CD4-positive, CD25-positive, alpha-beta regulatory T cell (primary cell): Measurements from ENCODE around the gene FIZ1. TPM values are rescaled to one million over a fixed set of nuclear protein-coding genes. Genes with fewer than 3 reads are reported as not detected.
A peak's percentile ranks its signal among the peaks of the same experiment; 100 is the strongest.

Experiments
- ATAC-seq, 2 donors: fragments of 150-1000 bp; cut with Tn5 transposase; one replicate each; pipeline ENCODE4 v1.10.0; 2021; ENCODE audit warnings: low read depth in 2 of 2, moderate number of reproducible peaks in 2 of 2, moderate library complexity in 1 of 2
- DNase-seq, 3 donors: peaks; one replicate each; pipeline versions ENCODE4 v3.0.0 to v3.0.0-alpha.2; 2012 to 2022; ENCODE audit warnings: mixed read lengths in 1 of 3
- H3K27ac ChIP-seq: one replicate; pipeline ENCODE4 v1.7.0; 2013; ENCODE audit warnings: mild to moderate bottlenecking, low read length; ENCODE audit not compliant: insufficient read depth, poor library complexity, severe bottlenecking
- H3K27me3 ChIP-seq: one replicate; pipeline ENCODE4 v1.7.0; 2013; ENCODE audit warnings: low read length; ENCODE audit not compliant: control insufficient read depth, insufficient read depth
- H3K36me3 ChIP-seq: one replicate; pipeline ENCODE4 v1.7.0; 2013; ENCODE audit warnings: mild to moderate bottlenecking, low read length, moderate library complexity; ENCODE audit not compliant: control insufficient read depth, insufficient read depth
- H3K4me1 ChIP-seq: 2 replicates; pipeline ENCODE4 v1.7.0; 2013; ENCODE audit warnings: mild to moderate bottlenecking, low read length; ENCODE audit not compliant: insufficient read depth, control insufficient read depth, poor library complexity, severe bottlenecking
- H3K4me3 ChIP-seq: one replicate; pipeline ENCODE4 v1.7.0; 2013; ENCODE audit warnings: low read depth, mild to moderate bottlenecking, low read length, moderate library complexity
- H3K9me3 ChIP-seq, 2 experiments: 1 replicate in 1 of 2; 2 replicates in 1 of 2; pipeline ENCODE4 v1.7.0; 2013; ENCODE audit warnings: low read length in 2 of 2, mild to moderate bottlenecking in 1 of 2, moderate library complexity in 1 of 2; ENCODE audit not compliant: control insufficient read depth in 2 of 2
- H3K27ac Mint-ChIP-seq, 3 donors: one replicate each; pipeline ENCODE4 v1.8.0; 2020 to 2022; ENCODE audit warnings: mild to moderate bottlenecking in 3 of 3, mixed read lengths in 3 of 3, moderate library complexity in 2 of 3
- H3K27me3 Mint-ChIP-seq: one replicate; pipeline ENCODE4 v1.8.0; 2022; ENCODE audit warnings: mild to moderate bottlenecking, mixed read lengths
- H3K36me3 Mint-ChIP-seq: one replicate; pipeline ENCODE4 v1.8.0; 2020; ENCODE audit warnings: mixed read lengths
- H3K4me1 Mint-ChIP-seq, 4 donors: one replicate each; pipeline ENCODE4 v1.8.0; 2020 to 2022; ENCODE audit warnings: mixed read lengths in 4 of 4, mild to moderate bottlenecking in 1 of 4
- H3K4me3 Mint-ChIP-seq, 4 donors: one replicate each; pipeline ENCODE4 v1.8.0; 2020 to 2022; ENCODE audit warnings: mild to moderate bottlenecking in 4 of 4, mixed read lengths in 4 of 4, moderate library complexity in 3 of 4
- H3K9me3 Mint-ChIP-seq, 7 donors: one replicate each; pipeline ENCODE4 v1.8.0; 2020 to 2022; ENCODE audit warnings: mixed read lengths in 7 of 7, mild to moderate bottlenecking in 3 of 7, moderate library complexity in 2 of 7
- polyA plus RNA-seq, 4 donors: library from polyadenylated mRNA; unstranded; fragments of 300-500 nt; fragmentation: Illumina TruSeq; gene quantifications; one replicate each; pipeline ENCODE4 v1.2.3, GENCODE V29; 2021
- total RNA-seq: library from RNA; stranded (reverse); gene quantifications from one replicate; pipeline ENCODE4 v1.2.3, GENCODE V29; 2022

FIZ1 gene
- total RNA-seq (13.0 TPM), polyA plus RNA-seq (1 to 10 TPM; 1.3 to 3.5 (median 1.5) TPM)

GRCh38 chr19:55599468-55599841, at the start of gene FIZ1:
Gene FIZ1 (minus strand): TSS chr19:55599517. CDS start chr19:55597865, 1,652 bp downstream.
- ATAC-seq (peak; percentile 73 to 79), DNase-seq (peak; percentile 95 to 99 (median 97))
- Histone ChIP-seq H3K4me1 (peaks cover 14% of the 10 kb centered on the region), H3K36me3 (peaks cover 16% of the 10 kb centered on the region), H3K9me3 (no peaks in the 10 kb centered on the region), H3K27ac (peak within 1 kb of the TSS; percentile 97), H3K27me3 (no peaks in the 10 kb centered on the region), H3K4me3 (peak within 1 kb of the TSS; percentile 98)
- Mint-ChIP-seq H3K36me3 (peaks cover 27% of the 10 kb centered on the region), H3K27ac (peak within 1 kb of the TSS; percentile 98 to 99 (median 98)), H3K4me1 (peaks cover 0 to 30% (median 18%) of the 10 kb centered on the region in 4 donors), H3K27me3 (no peaks in the 10 kb centered on the region), H3K4me3 (peak within 1 kb of the TSS; percentile 93 to 99 (median 98)), H3K9me3 (peaks cover 0 to 2% (median 0%) of the 10 kb centered on the region in 7 donors)

GRCh38 chr19:55648585-55649267, 49.4 kb upstream of the FIZ1 start:
- H3K4me1 Mint-ChIP-seq, result peaks cover 0 to 44% (median 14%) of the 10 kb centered on the region in 4 donors

GRCh38 chr19:55647732-55648584, 48.6 kb upstream of the FIZ1 start, which contains the start of gene CCDC106:
Gene CCDC106 (plus strand): TSS chr19:55648212. CDS start chr19:55649047, 835 bp downstream.
- no peaks in the 10 kb centered on the region for H3K9me3 ChIP-seq
- Mint-ChIP-seq H3K4me1 (peaks cover 0 to 46% (median 18%) of the 10 kb centered on the region in 4 donors), H3K4me3 (peak within 1 kb of the TSS; percentile 79 to 90 (median 85)), H3K9me3 (no peaks in the 10 kb centered on the region), H3K36me3 (no peaks in the 10 kb centered on the region), H3K27me3 (peaks cover 6% of the 10 kb centered on the region), H3K27ac (peak within 1 kb of the TSS in 2 of 3 donors; percentile 38 to 62)
- H3K4me1 ChIP-seq, result peaks cover 39% of the 10 kb centered on the region
- H3K27me3 ChIP-seq, result no peaks in the 10 kb centered on the region
- H3K27ac ChIP-seq, result peak within 1 kb of the TSS; percentile 55
- H3K4me3 ChIP-seq, result peak within 1 kb of the TSS; percentile 26
- ATAC-seq, result peak in 1 of 2 donors; percentile 20
- DNase-seq, result peak in 2 of 3 donors; percentile 39 to 55
- peaks cover 8% of the 10 kb centered on the region for H3K36me3 ChIP-seq

More at GRCh38 chr19:55648585-55649267, 49.4 kb upstream of the FIZ1 start:
- H3K4me3 Mint-ChIP-seq, result peak overlapping the region; percentile 32 to 79 (median 74)
- no peak overlapping the region for H3K27ac Mint-ChIP-seq
- H3K27me3 Mint-ChIP-seq, result peaks cover 4% of the 10 kb centered on the region
- no peak for DNase-seq
- ATAC-seq, result no peak
- no peaks in the 10 kb centered on the region for H3K9me3 Mint-ChIP-seq
- H3K4me1 ChIP-seq, result peaks cover 35% of the 10 kb centered on the region
- H3K27me3 ChIP-seq, result no peaks in the 10 kb centered on the region
- H3K9me3 ChIP-seq, result no peaks in the 10 kb centered on the region
- H3K4me3 ChIP-seq, result no peak overlapping the region
- H3K36me3 Mint-ChIP-seq, result no peaks in the 10 kb centered on the region
- peaks cover 8% of the 10 kb centered on the region for H3K36me3 ChIP-seq
- no peak overlapping the region for H3K27ac ChIP-seq

GRCh38 chr19:55646889-55647731, 47.8 kb upstream of the FIZ1 start:
- Mint-ChIP-seq H3K4me1 (peaks cover 0 to 50% (median 20%) of the 10 kb centered on the region in 4 donors), H3K36me3 (no peaks in the 10 kb centered on the region), H3K27me3 (peaks cover 6% of the 10 kb centered on the region), H3K9me3 (no peaks in the 10 kb centered on the region), H3K4me3 (peak overlapping the region; percentile 79 to 90 (median 85)), H3K27ac (peak overlapping the region in 2 of 3 donors; percentile 38 to 62)
- H3K4me1 ChIP-seq, result peaks cover 47% of the 10 kb centered on the region
- no peaks in the 10 kb centered on the region for H3K9me3 ChIP-seq
- H3K27ac ChIP-seq, result peak overlapping the region; percentile 55
- DNase-seq (no peak), ATAC-seq (no peak)
- peaks cover 8% of the 10 kb centered on the region for H3K36me3 ChIP-seq
- H3K27me3 ChIP-seq, result no peaks in the 10 kb centered on the region
- H3K4me3 ChIP-seq, result peak overlapping the region; percentile 26

GRCh38 chr19:55645512-55645881, 46.2 kb upstream of the FIZ1 start:
- peak overlapping the region in 1 of 3 donors; percentile 20 for H3K27ac Mint-ChIP-seq
- H3K9me3 Mint-ChIP-seq, result no peaks in the 10 kb centered on the region
- Histone ChIP-seq H3K36me3 (peaks cover 8% of the 10 kb centered on the region), H3K4me1 (peaks cover 62% of the 10 kb centered on the region), H3K9me3 (no peaks in the 10 kb centered on the region), H3K27me3 (no peaks in the 10 kb centered on the region), H3K4me3 (no peak overlapping the region), H3K27ac (no peak overlapping the region)
- no peak for ATAC-seq
- DNase-seq, result no peak
- H3K4me3 Mint-ChIP-seq, result peak overlapping the region; percentile 65 to 93 (median 84)
- H3K36me3 Mint-ChIP-seq, result no peaks in the 10 kb centered on the region
- peaks cover 6% of the 10 kb centered on the region for H3K27me3 Mint-ChIP-seq
- peaks cover 0 to 60% (median 28%) of the 10 kb centered on the region in 4 donors for H3K4me1 Mint-ChIP-seq

GRCh38 chr19:55644842-55645511, 45.7 kb upstream of the FIZ1 start:
- Mint-ChIP-seq H3K27me3 (peaks cover 6% of the 10 kb centered on the region), H3K4me3 (peak overlapping the region; percentile 93 to 97 (median 96)), H3K4me1 (peaks cover 0 to 59% (median 30%) of the 10 kb centered on the region in 4 donors), H3K36me3 (no peaks in the 10 kb centered on the region), H3K27ac (peak overlapping the region in 2 of 3 donors; percentile 67 to 93), H3K9me3 (no peaks in the 10 kb centered on the region)
- H3K27ac ChIP-seq, result no peak overlapping the region
- H3K4me1 ChIP-seq, result peaks cover 67% of the 10 kb centered on the region
- no peaks in the 10 kb centered on the region for H3K9me3 ChIP-seq
- H3K36me3 ChIP-seq, result peaks cover 8% of the 10 kb centered on the region
- no peak for ATAC-seq
- DNase-seq, result no peak
- no peaks in the 10 kb centered on the region for H3K27me3 ChIP-seq
- H3K4me3 ChIP-seq, result no peak overlapping the region
